Right atrium auricular region (tissue), 2 donors: ENCODE results near the gene IMPG2. TPM values are rescaled to one million over a fixed set of nuclear protein-coding genes. Genes with fewer than 3 reads are reported as not detected.

Experiments
- DNase-seq: peaks from one replicate; pipeline ENCODE4 v3.0.0-alpha.2; 2019; ENCODE audit warnings: low spot score
- H3K27ac ChIP-seq, 2 donors: fragments of 200-600 bp; sonication (generic); 1 replicate in 1 of 2; 2 replicates in 1 of 2; pipeline ENCODE4 v1.5.1; 2016 to 2019
- H3K27me3 ChIP-seq, 2 donors: fragments of 200-600 bp; sonication (generic); one replicate each; pipeline versions ENCODE4 v1.5.1 to v1.6.0; 2017 to 2019
- H3K36me3 ChIP-seq: fragments of 200-600 bp; sonication (generic); one replicate; pipeline ENCODE4 v1.5.1; 2016
- H3K4me1 ChIP-seq, 2 donors: fragments of 200-600 bp; sonication (generic); one replicate each; pipeline versions ENCODE4 v1.5.1 to v1.6.0; 2017 to 2019
- H3K4me3 ChIP-seq, 2 donors: fragments of 200-600 bp; sonication (generic); 1 replicate in 1 of 2; 2 replicates in 1 of 2; pipeline ENCODE4 v1.5.1; 2017 to 2019; ENCODE audit warnings: mild to moderate bottlenecking in 1 of 2, moderate library complexity in 1 of 2
- H3K9me3 ChIP-seq, 2 donors: fragments of 200-600 bp; sonication (generic); one replicate each; pipeline ENCODE4 v1.5.1; 2019
- CTCF ChIP-seq, 2 donors: fragments of 200-600 bp; sonication (generic); IDR thresholded peaks; one replicate each; pipeline ENCODE4 v1.5.1; 2019; ENCODE audit warnings: antibody characterized with exemption in 2 of 2
- total RNA-seq, 2 donors: library from RNA; depleted of rRNA; stranded (reverse); fragments of >200 nt; gene quantifications; one replicate each; pipeline ENCODE4 v1.1.0, GENCODE V29; 2016

Gene IMPG2
- total RNA-seq, 2 donors from 2014 or later: 0.15 to 0.43 TPM

DNA sequence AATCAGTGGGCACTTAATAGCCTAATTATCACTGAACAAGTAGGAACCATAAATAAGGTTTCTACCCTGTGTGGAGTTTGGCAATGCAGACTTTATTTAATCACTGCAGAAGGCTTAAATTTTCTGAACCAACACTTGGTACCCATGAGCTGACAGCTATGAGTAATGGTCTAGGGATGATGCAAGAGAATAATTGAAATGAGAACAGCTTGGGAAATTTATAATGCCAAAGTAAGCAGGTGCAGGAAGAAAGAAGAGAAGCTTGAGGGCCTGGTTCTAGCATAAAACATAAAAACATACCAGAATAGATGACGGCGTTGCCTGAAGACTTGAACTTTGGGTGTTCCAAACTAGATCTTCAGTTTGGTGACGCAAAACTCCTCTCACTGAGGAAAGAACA, 67.0 kb downstream of the IMPG2 start:
- Histone ChIP-seq H3K9me3 (no peaks in the 10 kb centered on the region), H3K36me3 (no peaks in the 10 kb centered on the region), H3K4me1 (no peaks in the 10 kb centered on the region), H3K27ac (no peak overlapping the region), H3K27me3 (no peaks in the 10 kb centered on the region), H3K4me3 (no peak overlapping the region)
- no peak for DNase-seq
- TF ChIP-seq CTCF (IDR thresholded peaks at IDR 0.05): no peak

GRCh38 chr3:101252945-101253344, 67.4 kb downstream of the IMPG2 start:
- Histone ChIP-seq H3K27ac (no peak overlapping the region), H3K4me1 (no peaks in the 10 kb centered on the region), H3K36me3 (no peaks in the 10 kb centered on the region), H3K4me3 (no peak overlapping the region), H3K27me3 (no peaks in the 10 kb centered on the region), H3K9me3 (no peaks in the 10 kb centered on the region)
- no peak for DNase-seq
- TF ChIP-seq CTCF (IDR thresholded peaks at IDR 0.05): no peak

DNA sequence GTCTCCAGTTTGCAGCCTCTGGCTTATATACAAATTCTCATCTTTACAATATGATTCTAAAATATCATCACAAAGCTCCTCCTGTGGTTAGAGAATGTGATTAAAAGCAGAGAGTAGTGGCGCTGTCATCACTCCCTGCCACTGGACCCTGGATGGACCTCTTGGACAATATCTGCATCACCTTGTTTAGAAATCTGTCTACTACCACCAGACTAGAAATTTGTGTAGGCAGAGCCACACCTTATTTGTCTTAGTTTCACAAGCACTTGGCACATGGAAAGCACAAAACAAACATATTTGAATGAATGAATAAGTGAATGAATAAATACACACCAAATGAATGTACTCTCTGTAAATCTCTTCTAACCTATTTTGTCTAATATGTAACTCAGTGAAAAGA, 68.1 kb downstream of the IMPG2 start:
- no peaks in the 10 kb centered on the region for H3K36me3 ChIP-seq
- no peak overlapping the region for H3K4me3 ChIP-seq
- no peaks in the 10 kb centered on the region for H3K4me1 ChIP-seq
- DNase-seq: no peak
- no peaks in the 10 kb centered on the region for H3K27me3 ChIP-seq
- no peaks in the 10 kb centered on the region for H3K9me3 ChIP-seq
- no peak overlapping the region for H3K27ac ChIP-seq
- TF ChIP-seq CTCF (IDR thresholded peaks at IDR 0.05): no peak

GRCh38 chr3:101251441-101251840, 68.9 kb downstream of the IMPG2 start:
- Histone ChIP-seq H3K9me3 (no peaks in the 10 kb centered on the region), H3K4me3 (no peak overlapping the region), H3K27me3 (no peaks in the 10 kb centered on the region), H3K36me3 (no peaks in the 10 kb centered on the region), H3K4me1 (no peaks in the 10 kb centered on the region), H3K27ac (no peak overlapping the region)
- DNase-seq: no peak
- no peak for TF ChIP-seq CTCF (IDR thresholded peaks at IDR 0.05)

- DNase-seq: no peak
- Histone ChIP-seq H3K27me3 (no peaks in the 10 kb centered on the region), H3K9me3 (no peaks in the 10 kb centered on the region), H3K27ac (no peak overlapping the region), H3K4me1 (no peaks in the 10 kb centered on the region), H3K4me3 (no peak overlapping the region), H3K36me3 (no peaks in the 10 kb centered on the region)
- no peak for TF ChIP-seq CTCF (IDR thresholded peaks at IDR 0.05)
Observed at GRCh38 chr3:101249522-101249921, 70.9 kb downstream of the IMPG2 start.

DNA sequence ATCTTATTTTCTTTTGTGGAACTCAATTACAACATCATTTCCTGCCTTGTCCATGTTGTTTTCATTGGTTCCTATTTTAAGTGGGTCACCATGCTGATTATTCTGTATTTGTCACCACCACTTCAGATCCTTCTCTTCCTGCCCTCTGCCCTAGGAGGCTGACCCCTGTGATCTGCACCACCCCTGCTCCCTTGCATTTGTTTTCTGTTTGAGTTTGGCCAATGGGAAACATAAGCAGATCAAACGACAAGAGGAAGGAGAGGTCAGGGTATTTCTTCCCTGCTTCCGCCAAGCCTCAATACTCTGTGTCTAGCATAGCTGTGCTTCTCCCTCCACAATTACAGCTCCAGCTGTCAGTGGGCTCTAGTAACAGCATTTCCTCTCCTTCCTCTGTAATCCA, 71.6 kb downstream of the IMPG2 start:
- Histone ChIP-seq H3K4me3 (no peak overlapping the region), H3K27ac (no peak overlapping the region), H3K4me1 (no peaks in the 10 kb centered on the region), H3K36me3 (no peaks in the 10 kb centered on the region), H3K9me3 (no peaks in the 10 kb centered on the region), H3K27me3 (no peaks in the 10 kb centered on the region)
- no peak for TF ChIP-seq CTCF (IDR thresholded peaks at IDR 0.05)
- DNase-seq: no peak
